Measurements from ENCODE around the gene RIMS4.
"Not testable (repeated sequence)": the region's sequence is repeated elsewhere in the genome, so short reads cannot be mapped to it uniquely, and the experiment has no call there.

RIMS4 gene

GRCh38 chr20:44830523-44830922 lies 20.2 kb upstream of the RIMS4 start:
- no peak for DNase-seq (ENCODE audit: low read depth)

DNA sequence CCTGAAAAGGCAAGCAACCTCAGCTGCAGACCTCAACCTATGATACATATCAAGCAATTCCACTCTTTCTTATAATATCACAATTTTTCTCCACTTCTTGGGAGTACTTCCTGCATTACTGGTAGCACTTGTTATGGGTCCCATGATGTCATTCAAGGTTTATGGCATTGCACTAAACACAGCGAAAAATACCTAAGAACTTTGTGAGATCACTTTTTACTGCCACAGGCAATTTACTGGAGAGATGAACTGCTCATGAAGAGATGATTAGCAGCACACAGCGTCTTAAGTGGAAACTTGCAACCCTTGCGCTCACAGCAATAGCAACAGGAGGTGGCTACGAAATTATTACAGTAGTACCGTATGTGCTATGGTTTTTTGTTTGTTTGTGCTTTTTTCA lies 19.3 kb upstream of the RIMS4 start:
- no peak for DNase-seq (ENCODE audit: low read depth)

DNA sequence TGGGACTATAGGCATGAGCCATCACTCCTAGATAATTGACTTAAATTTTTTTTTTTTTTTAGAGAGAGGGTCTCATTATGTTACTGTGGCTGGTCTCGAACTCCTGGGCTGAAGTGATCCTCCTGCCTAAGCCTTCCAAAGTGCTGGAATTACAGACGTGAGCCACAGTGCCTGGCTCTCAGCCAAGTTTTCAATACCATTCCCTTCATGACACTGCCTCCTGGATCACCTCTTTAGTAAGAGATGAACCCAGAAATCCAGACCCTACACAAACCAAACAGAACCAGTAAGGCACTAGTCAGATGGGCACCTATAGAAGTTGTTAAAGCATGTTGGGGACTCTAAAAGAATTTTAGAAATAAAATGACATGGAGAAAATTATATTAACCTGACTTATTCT lies 18.3 kb upstream of the RIMS4 start:
- DNase-seq (ENCODE audit: low read depth): no peak

DNA sequence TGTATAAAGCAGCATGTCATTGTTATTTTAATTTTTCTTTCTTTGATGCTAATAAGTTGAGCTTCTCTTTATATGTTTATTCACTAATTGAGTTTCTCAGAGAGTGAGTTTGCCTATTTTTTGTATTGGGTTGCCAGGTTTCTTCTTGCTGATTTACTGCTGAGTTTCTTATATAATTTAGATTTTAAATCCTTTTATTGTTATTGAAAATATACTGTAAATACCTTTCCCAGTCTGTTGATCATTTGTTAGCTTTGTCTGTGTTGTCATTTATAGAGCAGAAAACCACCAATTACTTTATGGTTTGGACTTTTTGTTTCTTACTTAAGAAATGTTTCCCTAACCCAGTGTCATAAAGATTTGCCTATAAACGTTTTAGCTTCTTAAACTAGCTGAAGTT lies 17.1 kb upstream of the RIMS4 start:
- DNase-seq (ENCODE audit: low read depth): no peak

DNA sequence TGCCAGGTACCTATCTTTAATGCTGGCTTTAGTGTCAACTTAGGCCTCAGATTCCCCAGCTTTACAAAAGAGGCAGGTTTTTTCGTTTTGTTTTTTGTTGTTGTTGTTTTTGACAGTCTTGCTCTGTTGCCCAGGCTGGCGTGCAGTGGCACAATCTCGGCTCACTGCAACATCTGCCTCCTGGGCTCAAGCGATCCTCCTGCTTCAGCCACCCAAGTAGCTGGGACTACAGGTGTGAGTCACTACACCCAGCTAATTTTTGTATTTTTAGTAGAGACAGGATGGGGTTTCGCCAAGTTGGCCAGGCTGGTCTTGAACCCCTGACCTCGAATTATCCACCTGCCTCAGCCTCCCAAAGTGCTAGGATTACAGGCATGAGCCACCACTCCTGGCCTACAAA lies 11.2 kb upstream of the RIMS4 start:
- DNase-seq (ENCODE audit: low read depth): not testable (repeated sequence)

DNA sequence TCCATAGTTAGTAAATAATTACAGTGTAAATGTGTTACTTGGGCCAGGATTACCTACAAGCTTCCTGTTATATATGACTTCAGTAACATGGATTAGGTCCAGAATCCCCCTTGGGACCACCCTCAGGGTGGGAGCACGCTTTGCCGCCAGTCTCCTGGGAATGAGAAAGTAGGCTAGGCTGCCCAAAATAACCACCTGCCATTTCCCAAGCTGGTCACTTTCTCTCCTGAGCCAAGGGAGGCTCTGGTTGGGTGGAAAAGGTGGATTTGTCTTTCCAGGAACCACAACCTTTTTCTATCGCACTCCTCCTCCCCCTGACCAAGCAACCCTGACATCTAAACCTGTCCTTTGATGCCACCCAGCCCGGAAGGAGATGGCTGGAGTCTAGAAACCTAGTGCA lies 9.6 kb upstream of the RIMS4 start:
- DNase-seq (ENCODE audit: low read depth): no peak

DNA sequence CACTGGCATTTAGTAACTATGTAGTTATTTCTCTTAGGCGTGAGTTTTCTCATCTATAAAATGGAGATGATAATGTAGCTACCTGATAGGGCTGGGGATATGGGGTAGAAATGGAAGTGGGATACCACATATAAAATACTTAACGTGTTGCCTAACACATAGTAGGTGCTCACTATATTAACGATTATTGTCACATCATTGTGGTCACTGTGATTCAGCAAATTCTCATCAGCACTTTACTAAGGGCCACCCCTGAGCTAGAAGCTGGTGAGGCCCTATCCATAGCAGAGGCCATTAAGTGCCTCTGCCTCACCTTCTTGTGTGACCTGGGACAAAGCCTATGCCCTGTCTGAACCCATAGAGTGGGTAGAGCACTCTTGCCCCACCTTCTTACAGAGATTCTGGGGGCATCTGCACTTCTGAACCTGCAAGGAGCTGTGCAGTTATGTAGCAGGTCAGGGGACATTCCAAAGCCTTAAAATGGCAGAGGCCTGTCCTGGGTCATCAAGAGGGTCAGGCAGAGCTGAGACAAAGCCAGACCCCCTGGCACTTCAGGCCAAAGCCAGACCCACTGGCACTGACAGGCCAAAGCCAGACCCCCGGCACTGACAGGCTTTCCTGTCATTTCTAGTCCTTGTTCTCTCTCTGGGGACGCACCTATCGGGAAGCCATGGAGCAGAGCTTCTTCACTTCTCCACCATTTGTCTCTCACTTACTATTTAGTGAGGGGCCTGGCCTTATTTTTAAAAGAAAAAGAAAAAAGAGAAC lies 7.0 kb upstream of the RIMS4 start:
- no peak for DNase-seq (ENCODE audit: low read depth)

DNA sequence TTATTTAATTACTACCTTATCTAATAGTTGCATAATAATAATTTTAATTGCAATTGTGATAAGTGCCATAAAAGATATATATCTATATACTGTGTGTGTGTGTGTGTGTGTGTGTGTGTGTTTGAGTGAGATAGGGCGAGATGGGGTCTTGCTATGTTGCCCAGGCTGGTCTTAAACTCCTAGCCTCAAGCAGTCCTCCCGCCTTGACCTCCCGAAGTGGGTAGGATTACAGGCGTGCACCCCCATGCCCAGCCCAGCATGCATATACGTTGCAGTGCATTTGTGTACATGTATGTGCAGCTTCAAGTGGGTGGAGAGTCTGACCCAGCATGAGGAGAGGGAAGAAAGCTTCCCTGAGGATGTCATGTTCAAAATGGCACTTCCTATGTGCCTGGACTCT lies 4.6 kb upstream of the RIMS4 start:
- DNase-seq (ENCODE audit: low read depth): no peak

DNA sequence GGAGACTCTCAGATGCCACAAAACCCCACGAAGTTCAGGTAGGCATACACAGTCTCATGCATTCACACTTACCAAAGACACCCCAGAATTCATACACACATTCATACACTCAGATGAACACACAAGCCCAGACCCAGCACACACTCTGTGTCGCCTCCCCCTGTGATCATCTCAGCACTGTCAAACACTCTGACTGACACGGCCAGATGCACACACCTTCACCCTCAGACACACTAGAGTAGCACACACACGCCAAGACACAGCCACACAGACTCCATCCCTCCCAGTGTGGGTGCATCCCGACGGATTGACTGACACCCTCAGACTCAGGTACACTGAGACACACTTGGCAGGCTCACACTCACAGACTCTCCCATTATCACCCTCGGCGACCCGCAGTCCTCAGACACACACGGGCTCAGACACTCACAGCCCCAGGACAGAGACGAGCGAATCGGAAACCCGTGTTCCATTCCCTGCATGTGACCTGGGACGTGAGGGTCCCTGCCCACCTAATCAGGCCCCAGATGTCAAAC lies 872 bp upstream of the RIMS4 start:
- no peak for DNase-seq (ENCODE audit: low read depth)

GRCh38 chr20:44810061-44810390 lies 320 bp downstream of the RIMS4 start:
- DNase-seq (ENCODE audit: low read depth): no peak

- DNase-seq (ENCODE audit: low read depth): no peak
Measured at GRCh38 chr20:44809380-44810060, 826 bp downstream of the RIMS4 start.

GRCh38 chr20:44807684-44808056 lies 2.7 kb downstream of the RIMS4 start:
- no peak for DNase-seq (ENCODE audit: low read depth)

DNA sequence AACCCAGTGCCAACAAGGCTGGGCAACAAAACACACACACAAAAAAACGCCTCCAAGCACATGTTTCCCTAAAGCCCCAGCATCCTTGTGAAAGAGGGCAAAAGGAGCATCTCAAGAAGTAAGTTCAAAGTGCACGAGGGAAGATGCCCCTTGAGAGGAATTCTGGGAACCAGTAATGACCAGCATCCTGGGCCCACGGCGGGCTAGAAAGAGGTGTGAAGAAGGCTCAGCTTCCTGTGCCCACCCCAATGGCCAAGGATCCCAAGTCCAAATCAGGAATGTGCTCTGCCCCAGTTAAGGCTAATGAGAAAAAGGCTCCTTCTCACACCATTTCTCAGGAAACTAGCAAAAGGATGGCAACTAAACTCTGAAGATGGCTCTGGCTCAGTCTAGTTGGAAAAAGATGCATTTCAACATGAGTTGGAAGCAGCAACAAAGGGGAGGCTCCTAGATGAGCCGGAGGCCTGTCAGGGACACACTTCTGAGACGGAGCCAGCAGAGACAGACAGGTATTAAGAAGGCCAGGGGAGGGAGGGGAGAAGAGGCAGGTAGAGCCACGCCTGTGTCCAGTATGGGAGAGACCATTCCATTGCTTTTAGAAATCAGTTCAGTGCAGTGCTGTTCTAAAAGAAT lies 3.2 kb downstream of the RIMS4 start:
- DNase-seq (ENCODE audit: low read depth): no peak

DNA sequence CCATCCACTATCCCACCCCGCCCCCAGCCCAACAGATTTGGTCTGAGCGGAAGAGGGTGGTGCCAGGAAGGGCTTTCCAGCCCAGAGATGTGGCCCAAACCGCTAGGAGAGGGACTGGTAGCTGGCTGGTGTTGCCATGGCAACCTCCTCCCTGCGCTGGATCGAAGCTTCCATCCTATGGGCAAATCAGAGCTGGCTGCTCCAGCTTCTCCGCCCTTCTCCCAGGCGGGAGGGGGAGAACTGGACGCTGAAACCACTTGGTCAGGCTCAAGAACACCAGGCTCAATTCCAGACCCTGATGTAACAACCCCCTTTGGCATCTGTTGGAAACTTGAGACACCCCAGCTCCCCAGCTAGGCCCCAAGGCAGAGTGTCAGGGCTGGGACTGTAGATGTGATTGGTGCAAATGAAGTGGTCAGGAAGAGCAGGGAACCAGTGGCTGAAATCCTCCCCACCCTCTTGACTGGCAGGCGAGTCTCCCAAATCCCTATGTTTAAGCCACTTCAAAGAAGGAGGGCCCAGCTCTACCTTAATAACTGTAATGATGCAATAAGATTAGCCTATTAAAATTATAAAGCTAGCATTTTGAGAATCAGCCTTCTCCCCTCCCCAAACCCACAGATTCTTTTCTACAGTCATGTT lies 4.2 kb downstream of the RIMS4 start:
- no peak for DNase-seq (ENCODE audit: low read depth)

DNA sequence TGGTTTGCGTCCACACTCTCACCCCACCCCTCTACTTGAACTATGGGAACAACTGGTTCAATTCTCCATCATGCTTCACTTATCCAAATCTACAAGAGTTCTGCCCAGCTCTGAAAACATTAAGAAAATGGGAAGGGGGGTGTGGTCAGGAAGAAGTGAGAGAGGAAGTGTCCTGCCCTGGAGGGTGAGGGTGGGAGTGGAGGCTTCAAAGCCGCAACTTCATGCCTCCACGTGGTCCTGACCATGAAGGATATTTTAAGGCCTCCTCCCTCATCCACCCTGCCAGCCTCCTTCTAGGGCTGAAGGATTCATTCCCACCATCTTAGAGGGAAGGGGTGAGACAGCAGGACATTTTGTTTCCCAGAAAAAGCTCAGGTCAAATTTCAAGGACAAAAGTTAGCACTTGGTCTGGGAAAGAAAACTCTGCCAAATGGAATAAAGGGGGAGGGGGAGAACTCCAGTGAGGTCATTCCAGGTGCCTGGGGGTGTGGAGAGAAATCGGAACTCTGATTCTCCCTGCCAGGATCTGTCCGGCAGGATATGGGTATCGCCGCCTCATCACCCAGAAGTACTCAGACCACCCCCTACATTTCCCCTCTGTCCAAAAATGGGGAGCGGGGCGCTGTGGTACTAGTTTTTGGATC lies 4.9 kb downstream of the RIMS4 start:
- no peak for DNase-seq (ENCODE audit: low read depth)

DNA sequence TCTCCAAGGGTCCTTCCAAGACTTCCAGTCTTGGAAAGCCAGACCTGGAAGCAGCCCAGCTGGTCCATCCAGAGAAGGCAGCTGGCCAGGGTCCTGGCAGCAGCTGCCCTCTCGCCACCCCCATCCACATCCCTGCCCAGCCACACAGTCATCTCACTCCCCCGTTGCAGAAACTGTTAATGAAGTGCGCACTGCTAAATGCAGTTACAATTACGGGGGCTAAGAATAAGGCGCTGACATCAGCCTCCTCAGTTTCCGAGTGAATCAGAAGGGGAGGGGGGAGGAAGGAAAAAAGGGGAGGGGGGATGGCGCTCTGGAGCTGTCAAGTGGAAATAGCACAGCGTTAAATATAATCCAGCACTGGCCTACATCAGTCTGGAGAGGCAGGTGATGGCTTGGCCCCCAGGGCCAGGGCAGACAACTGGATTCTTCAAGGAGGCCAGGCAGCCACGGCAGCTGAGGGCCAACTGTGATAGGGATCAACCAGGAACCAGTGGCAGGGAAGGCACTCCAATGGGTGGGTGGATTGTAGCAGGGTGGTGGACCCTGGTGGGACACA lies 6.9 kb downstream of the RIMS4 start:
- no peak for DNase-seq (ENCODE audit: low read depth)

GRCh38 chr20:44802702-44803101 lies 7.6 kb downstream of the RIMS4 start:
- DNase-seq (ENCODE audit: low read depth): no peak

- DNase-seq (ENCODE audit: low read depth): no peak
Measured at GRCh38 chr20:44800391-44801046, 9.8 kb downstream of the RIMS4 start.

GRCh38 chr20:44799691-44800090 lies 10.7 kb downstream of the RIMS4 start:
- DNase-seq (ENCODE audit: low read depth): no peak

- DNase-seq (ENCODE audit: low read depth): no peak
Measured at GRCh38 chr20:44796758-44797457, 13.4 kb downstream of the RIMS4 start.

DNA sequence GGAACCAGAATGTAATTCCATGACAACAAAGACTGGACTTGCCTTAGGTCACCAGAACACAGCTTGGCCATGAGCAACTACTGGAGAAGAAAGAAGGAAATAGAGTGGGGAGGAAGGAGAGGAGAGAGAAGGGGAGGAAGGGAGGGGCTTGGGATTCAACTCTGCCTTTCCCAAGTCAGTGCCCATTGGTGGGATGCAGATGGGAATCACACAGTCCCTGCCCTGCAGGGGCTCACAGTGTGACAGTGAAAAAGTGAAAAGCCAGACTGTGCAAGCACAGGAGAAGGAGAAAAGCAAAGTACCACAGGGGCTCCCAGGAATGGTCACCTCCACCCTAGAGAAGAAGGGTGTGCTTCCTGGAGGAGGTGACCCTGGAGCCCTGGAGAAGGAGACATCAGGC lies 14.0 kb downstream of the RIMS4 start:
- DNase-seq (ENCODE audit: low read depth): no peak

Measured in T follicular helper cell (primary cell).